Measurements from ENCODE around the gene MIEF2.
"Not testable (repeated sequence)": the region's sequence is repeated elsewhere in the genome, so short reads cannot be mapped to it uniquely, and the experiment has no call there.

MIEF2 gene

GRCh38 chr17:18257268-18257981 is 3.0 kb upstream of the MIEF2 start:
- no peak for DNase-seq

DNA sequence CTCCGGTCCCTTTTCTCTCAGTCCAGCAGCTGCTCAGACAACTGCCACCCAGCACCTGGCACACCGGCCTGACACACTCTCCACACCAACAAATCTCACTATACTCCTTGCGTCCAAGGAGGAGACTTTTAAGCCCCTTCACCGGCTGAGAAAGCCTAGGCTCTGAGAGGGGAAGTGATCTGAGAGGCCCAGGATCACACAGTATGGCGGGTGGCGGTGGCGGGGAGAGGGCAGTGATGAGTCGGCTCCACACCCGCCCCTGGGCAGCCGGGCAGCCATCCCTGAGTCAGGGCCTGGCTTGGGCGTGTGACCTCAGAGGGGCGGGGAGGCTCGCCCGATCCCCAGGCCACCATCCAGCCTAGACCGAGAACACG is 2.5 kb upstream of the MIEF2 start:
- DNase-seq = no peak

GRCh38 chr17:18258356-18259038 is 2.0 kb upstream of the MIEF2 start, which contains the start of gene FLII:
Gene FLII, minus strand, starts transcription at chr17:18258738. Its CDS starts 48 bp downstream, at chr17:18258690.
- DNase-seq = no peak

DNA sequence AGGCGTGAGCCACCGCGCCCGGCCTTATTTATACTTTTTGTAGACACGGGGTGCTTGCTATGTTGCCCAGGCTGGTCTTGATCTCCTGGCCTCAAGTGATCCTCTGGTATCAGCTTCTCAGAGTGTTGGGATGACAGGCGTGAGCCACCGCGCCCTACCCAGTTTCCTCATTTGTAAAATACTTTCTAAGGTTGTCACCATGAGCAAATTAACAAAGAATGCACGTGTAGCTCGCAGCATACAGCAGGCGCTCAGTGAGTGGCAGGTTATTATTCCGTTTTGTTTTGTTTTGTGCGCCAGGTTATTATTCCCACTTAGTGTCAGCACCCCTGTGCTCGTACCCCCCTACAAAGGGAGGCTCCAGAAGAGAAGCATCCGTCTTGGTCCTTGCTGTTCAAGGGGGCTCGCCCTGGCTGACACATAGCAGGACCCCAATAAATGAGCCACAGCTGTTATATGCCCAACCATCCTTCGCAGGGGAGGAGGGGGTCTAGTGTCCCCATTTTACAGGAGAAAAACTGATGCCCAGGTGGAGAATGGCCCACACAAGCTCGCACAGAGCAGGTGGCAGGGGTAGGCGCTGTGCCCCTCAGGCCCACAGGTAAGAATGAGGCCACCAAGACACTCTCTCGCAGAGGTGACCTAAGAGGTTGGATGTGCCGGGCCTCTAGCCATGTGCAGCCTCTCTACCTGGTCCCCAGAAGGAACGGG is 686 bp upstream of the MIEF2 start:
- DNase-seq = no peak

GRCh38 chr17:18261146-18261515 is 669 bp downstream of the MIEF2 start:
- no peak for DNase-seq

DNA sequence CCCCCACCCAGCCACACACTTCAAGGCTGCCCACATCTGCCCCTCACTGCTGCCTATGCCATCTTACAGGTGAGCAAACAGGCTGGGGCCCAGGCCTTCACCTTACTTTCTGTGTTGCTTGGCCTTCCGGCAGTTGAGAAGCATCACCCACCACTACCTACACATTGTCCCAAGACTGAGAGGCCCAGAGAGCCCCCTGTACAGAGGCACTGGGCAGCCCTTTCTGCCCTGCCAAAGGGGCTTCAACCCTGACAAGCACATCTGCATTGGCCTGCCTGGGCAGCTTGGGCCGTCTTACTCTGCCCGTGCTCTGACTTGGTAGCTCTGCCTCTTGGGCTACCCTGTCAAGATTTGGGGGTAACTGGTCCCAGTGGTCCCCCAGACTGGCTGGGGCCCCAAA is 1.2 kb downstream of the MIEF2 start:
- DNase-seq = no peak

DNA sequence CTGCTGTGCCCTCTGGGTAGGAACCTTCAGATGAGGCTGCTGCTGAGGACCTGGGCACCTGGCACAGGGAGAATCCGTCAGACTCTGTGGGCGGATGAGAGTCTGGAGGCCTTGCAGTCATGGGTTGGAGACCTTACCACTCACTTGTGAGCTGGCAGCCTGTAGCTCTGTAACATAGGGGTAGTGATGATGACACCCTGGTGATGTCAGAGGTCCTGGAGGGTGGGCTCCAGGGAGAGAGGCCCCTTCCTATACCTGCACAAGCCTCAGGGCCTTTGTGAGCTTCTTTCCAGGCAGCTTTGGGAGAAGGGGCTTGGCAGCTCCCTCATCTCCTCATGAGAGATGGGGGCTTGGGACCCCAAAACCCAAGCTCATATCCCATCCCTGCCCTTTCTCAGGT is 1.6 kb downstream of the MIEF2 start:
- no peak for DNase-seq

GRCh38 chr17:18262641-18263040 is 2.2 kb downstream of the MIEF2 start:
- no peak for DNase-seq

DNA sequence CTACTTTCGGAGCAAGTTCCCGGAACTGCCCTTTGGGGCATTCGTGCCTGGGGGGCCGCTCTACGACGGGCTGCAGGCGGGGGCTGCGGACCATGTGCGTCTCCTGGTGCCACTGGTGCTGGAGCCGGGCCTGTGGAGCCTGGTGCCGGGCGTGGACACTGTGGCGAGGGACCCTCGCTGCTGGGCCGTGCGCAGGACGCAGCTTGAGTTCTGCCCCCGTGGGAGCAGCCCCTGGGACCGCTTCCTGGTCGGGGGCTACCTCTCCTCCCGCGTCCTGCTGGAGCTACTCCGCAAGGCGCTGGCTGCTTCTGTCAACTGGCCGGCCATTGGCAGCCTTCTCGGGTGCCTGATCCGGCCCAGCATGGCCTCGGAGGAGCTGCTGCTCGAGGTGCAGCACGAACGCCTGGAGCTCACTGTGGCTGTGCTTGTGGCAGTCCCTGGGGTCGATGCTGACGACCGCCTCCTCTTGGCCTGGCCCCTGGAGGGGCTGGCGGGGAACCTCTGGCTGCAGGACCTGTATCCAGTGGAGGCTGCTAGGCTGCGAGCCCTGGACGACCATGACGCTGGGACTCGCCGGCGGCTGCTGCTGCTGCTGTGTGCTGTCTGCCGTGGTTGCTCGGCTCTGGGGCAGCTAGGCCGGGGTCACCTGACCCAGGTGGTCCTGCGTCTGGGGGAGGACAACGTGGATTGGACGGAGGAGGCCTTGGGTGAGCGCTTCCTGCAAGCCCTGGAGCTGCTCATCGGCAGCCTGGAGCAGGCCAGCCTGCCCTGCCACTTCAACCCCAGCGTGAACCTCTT is 3.6 kb downstream of the MIEF2 start:
- DNase-seq = no peak

GRCh38 chr17:18267366-18267765 is 6.9 kb downstream of the MIEF2 start:
- no peak for DNase-seq

DNA sequence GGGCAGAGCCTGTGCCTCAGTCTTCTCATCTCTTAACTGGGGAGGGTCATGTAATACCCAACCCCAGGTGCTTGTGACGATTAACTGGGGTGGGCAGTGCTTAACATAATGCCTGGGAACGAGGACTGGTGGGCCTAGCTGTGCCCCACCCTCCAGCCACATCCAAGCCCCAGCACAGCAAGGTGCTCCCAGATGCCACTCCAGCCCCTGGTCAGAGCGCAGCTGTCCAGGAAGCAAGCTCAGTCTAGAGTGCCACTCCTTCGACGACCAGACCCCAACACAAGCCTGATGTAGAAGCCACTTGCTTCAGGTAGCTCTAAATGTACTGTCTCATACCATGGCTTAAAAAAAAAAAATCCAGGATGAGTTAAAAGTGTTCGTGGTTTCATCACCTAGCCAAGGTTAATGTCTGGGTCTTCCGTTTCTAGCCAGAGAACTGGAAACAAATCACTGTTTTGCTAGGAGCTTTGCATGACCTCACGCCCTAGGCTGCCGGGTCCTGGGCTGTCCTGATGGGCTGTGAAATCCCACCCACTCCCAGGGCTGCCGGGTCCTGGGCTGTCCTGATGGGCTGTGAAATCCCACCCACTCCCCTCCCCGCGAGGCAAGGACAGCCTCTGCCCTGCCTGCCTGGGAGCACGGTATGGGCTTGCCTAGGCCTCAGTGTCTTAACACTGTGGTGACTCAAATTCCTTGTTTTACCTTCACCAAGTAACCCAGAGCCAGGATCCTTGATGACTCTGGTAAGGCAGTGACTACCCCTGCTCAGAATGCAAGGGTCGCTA is 7.7 kb downstream of the MIEF2 start:
- no peak for DNase-seq

GRCh38 chr17:18270046-18270931 is 9.8 kb downstream of the MIEF2 start:
- DNase-seq = no peak

DNA sequence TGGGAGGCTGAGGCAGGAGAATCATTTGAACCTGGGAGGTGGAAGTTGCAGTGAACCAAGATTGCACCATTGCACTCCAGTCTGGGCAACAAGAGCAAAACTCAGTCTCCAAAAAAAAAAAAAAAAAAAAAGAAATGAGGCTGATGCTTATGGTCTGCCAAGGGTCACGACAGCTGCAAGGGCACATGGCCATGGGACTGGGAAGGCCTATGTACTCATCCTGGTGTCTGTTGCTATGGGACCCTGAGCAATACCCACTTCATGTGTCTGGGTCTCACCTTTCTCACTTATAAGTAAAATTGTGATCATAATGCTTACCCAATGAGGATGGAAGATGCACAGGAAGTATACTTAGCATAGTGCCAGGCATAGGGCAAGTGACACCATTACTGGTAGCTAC is 16.6 kb downstream of the MIEF2 start:
- no peak for DNase-seq

- DNase-seq = no peak
Measured at GRCh38 chr17:18278867-18279266, 18.4 kb downstream of the MIEF2 start.

GRCh38 chr17:18280249-18280648 is 19.8 kb downstream of the MIEF2 start:
- no peak for DNase-seq

DNA sequence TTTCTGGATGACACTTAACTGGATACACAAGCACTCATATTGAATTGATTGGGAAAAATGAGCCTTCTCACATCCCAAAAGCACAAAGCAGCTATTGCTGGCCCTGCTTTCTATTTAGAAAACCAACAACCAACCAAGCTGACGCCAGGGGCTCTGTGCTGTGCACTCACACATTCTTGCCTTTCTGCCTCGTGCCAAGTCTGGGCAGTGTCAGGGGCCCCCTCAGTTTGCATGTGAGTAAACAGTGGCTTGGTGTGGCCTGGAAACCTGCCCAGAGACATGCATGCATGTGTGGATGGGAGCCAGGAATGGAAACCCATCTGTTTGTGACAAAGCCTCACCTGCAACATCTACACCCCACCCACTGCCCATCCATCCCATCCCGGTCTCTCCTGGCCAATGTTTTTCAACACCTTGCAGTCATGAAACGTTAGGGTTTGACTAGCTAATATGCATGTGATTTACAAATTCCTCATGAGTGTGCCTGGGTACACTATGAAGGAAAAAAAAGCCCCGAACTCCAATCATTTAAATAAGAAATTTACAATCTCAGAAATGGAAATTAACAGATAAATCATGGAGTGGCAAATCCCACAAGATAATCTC is 20.4 kb downstream of the MIEF2 start:
- DNase-seq = no peak

GRCh38 chr17:18281788-18282187 is 21.3 kb downstream of the MIEF2 start:
- DNase-seq = no peak

- no peak for DNase-seq
Measured at GRCh38 chr17:18285296-18285695, 24.8 kb downstream of the MIEF2 start.

- no peak for DNase-seq
Measured at GRCh38 chr17:18291718-18292540, 31.5 kb downstream of the MIEF2 start.

DNA sequence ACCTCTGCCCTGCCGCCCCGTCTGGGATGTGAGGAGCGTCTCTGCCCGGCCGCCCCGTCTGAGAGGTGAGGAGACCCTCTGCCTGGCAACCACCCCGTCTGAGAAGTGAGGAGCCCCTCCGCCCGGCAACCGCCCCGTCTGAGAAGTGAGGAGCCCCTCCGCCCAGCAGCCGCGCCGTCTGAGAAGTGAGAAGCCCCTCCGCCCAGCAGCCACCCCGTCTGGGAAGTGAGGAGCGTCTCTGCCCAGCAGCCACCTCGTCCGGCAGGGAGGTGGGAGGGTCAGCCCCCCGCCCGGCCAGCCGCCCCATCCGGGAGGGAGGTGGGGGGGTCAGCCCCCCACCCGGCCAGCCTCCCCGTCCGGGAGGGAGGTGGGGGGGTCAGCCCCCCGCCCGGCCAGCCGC is 37.6 kb downstream of the MIEF2 start:
- DNase-seq = not testable (repeated sequence)

All from DMS 273 treated with DMSO at 0.1 percent for 48 hours (cell line).